GM13977 (cell line): Measurements from ENCODE around the gene HYDIN.

Source experiments
- DNase-seq: peaks from one replicate; pipeline ENCODE4 v3.0.0; 2012; ENCODE audit warnings: low spot score
- in situ Hi-C: fragments of 300-500 bp; cut with MboI; formaldehyde crosslinking; loops from one replicate; pipeline ENCODE4 v1.12.0; 2022; ENCODE audit warnings: low sequenced_read_pairs, low pct_unique_long_range_greater_than_20kb, mixed read lengths, inconsistent platforms; ENCODE audit not compliant: unreplicated experiment
- TF ChIP-seq, protein P1 (sequence below): IDR thresholded peaks from 2 replicates; pipeline ENCODE4 v1.5.1; 2012; ENCODE audit warnings: mild to moderate bottlenecking, control low read depth; ENCODE audit not compliant: insufficient read depth; ENCODE audit errors: extremely low read depth, missing control alignments

HYDIN gene

DNA sequence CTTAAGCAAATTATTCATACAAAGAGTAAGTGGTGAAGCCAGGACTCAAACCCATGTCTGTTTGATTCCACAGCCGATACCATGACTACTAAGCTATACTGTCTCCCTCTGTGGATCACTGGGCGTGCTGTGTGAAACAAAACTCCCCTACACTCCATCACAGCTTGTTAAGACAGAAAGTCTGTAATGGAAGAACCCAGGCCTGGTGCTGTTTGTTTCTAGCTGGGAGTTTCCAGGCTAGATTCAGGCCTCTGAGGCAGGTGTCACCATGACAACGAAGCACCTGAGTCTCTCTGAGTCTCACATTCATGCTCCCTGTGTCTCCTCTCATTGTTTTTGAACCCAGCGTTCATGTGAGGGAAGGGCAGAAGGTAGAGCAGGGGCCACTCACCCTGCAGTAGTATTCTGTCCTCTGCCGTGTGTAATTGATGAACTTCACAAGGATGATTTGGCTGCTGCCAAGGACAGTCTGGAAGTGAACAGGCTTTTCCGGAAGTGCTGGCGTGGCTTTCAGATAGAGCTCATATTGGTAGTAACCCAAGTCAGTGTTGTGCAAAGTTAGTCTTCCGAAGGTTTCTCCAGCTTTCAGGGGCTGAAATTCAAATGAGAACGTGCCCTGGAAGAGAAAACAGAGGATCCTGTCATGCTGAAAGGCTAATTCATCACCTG is 421.0 kb downstream of the HYDIN start:
- TF ChIP-seq, protein P1, sequence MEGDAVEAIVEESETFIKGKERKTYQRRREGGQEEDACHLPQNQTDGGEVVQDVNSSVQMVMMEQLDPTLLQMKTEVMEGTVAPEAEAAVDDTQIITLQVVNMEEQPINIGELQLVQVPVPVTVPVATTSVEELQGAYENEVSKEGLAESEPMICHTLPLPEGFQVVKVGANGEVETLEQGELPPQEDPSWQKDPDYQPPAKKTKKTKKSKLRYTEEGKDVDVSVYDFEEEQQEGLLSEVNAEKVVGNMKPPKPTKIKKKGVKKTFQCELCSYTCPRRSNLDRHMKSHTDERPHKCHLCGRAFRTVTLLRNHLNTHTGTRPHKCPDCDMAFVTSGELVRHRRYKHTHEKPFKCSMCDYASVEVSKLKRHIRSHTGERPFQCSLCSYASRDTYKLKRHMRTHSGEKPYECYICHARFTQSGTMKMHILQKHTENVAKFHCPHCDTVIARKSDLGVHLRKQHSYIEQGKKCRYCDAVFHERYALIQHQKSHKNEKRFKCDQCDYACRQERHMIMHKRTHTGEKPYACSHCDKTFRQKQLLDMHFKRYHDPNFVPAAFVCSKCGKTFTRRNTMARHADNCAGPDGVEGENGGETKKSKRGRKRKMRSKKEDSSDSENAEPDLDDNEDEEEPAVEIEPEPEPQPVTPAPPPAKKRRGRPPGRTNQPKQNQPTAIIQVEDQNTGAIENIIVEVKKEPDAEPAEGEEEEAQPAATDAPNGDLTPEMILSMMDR, result no peak
- DNase-seq, result peak; percentile 45
- in situ Hi-C loops, result no loop called here

- in situ Hi-C loops, result no loop called here
- no peak for DNase-seq
- TF ChIP-seq, protein P1, result no peak
Measured at GRCh38 chr16:70808371-70808770, 422.2 kb downstream of the HYDIN start.

GRCh38 chr16:70805787-70806186 is 424.7 kb downstream of the HYDIN start:
- in situ Hi-C loops, result no loop called here
- TF ChIP-seq, protein P1, result no peak
- DNase-seq, result no peak

GRCh38 chr16:70805380-70805779 is 425.1 kb downstream of the HYDIN start:
- in situ Hi-C loops, result no loop called here
- TF ChIP-seq, protein P1, result no peak
- DNase-seq, result no peak

DNA sequence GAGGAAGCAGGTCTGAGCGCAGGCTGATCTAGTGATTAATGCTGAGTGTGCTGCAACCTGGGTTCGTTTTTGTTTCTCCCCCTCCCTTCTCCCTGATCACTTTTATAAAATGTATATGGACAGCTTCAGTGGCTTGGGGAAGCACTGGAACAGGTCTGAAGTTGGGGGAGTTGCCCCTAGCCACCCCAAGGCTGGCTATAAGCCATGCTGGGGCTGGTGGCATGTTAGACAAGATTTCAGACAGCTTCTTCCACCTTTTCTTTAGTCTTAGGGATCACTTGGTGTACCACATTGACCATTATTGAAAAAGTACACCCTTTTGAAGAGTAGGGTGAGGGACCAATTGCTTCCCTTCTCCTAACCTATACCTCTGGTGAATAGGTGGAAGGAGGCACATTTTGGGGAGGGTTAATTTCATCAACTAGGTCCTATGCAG is 425.8 kb downstream of the HYDIN start:
- in situ Hi-C loops, result no loop called here
- TF ChIP-seq, protein P1, result no peak
- no peak for DNase-seq

DNA sequence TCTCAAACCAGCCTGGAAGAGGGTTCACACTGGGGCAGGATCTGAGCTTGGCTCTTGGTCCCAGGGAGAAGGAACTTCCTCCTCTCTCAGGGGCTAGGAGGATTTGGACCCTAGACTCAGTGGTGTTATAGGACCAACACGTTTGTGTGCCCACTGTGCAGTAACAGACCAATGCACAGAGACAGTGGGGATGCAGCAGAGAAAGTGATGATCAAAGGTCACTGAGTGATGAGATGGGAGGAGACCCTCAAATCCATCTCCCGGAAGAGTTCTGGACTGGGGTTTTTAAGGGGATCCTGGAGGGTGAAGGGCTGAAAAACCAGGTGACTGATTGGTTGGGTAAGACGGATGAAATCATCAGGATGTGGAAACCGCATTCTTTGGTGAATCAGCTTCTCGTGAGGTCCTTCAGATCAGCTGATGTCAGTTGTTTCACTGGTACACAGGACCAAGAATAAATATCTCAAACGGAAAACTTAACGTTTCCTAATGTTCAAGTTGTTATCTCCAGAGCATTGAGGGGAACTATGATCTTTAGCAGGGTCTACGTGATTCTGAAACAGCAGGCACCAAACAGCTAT is 426.3 kb downstream of the HYDIN start:
- no peak for DNase-seq
- TF ChIP-seq, protein P1, result no peak
- in situ Hi-C loops, result no loop called here

- in situ Hi-C loops, result no loop called here
- DNase-seq, result no peak
- TF ChIP-seq, protein P1, result no peak
Measured at GRCh38 chr16:70803319-70803718, 427.2 kb downstream of the HYDIN start.
